Activated CD8-positive, alpha-beta T cell treated with anti-CD3 and anti-CD28 coated beads for 36 hours (primary cell): ENCODE data around the gene EHBP1. TPM values are rescaled to one million over a fixed set of nuclear protein-coding genes. Genes with fewer than 3 reads are reported as not detected.

Experiments
- ATAC-seq: fragments of 200-7000 bp; cut with Tn5 transposase; one replicate; pipeline ENCODE4 v1.10.0; 2021; ENCODE audit warnings: mild to moderate bottlenecking, moderate library complexity
- CTCF ChIA-PET: fragments of 350-600 bp; sonication (Branson Sonifier 250); formaldehyde crosslinking; loops from one replicate; lab custom pipeline; 2021; ENCODE audit warnings: antibody characterized with exemption; lab: Charles Lee
- POLR2A ChIA-PET: fragments of 350-600 bp; sonication (Branson Sonifier 250); formaldehyde crosslinking; loops from one replicate; lab custom pipeline; 2021; ENCODE audit warnings: antibody characterized with exemption; lab: Charles Lee
- DNase-seq: peaks from one replicate; pipeline ENCODE4 v3.0.0-alpha.2; 2020
- H3K27ac Mint-ChIP-seq: one replicate; pipeline ENCODE4 v1.8.0; 2021; ENCODE audit warnings: mild to moderate bottlenecking, mixed read lengths
- H3K27me3 Mint-ChIP-seq: one replicate; pipeline ENCODE4 v1.8.0; 2021; ENCODE audit warnings: mixed read lengths
- H3K36me3 Mint-ChIP-seq: one replicate; pipeline ENCODE4 v1.8.0; 2021; ENCODE audit warnings: low read depth, mixed read lengths
- H3K4me1 Mint-ChIP-seq: one replicate; pipeline ENCODE4 v1.8.0; 2021; ENCODE audit warnings: low read depth, mixed read lengths
- H3K4me3 Mint-ChIP-seq: one replicate; pipeline ENCODE4 v1.8.0; 2021; ENCODE audit warnings: mild to moderate bottlenecking, moderate library complexity, mixed read lengths
- H3K9me3 Mint-ChIP-seq: one replicate; pipeline ENCODE4 v1.8.0; 2021; ENCODE audit warnings: mixed read lengths
- intact Hi-C: fragments of 100-400 bp; cut with micrococcal nuclease; formaldehyde crosslinking; loops from one replicate; pipeline ENCODE4 v1.10.0; 2022
- total RNA-seq, 2 experiments: library from RNA; stranded (reverse); gene quantifications; one replicate each; pipeline ENCODE4 v1.2.3, GENCODE V29; 2021
- TF ChIP-seq, protein P1 (sequence below): fragments of 200-600 bp; IDR thresholded peaks from one replicate; pipeline ENCODE4 v1.8.0; 2022; ENCODE audit warnings: antibody characterized with exemption, mild to moderate bottlenecking

EHBP1 gene
- total RNA-seq, 2 experiments from 2014 or later = 24.1 to 24.3 TPM

GRCh38 chr2:63007813-63008458, 302.4 kb downstream of the EHBP1 start:
- ATAC-seq = no peak
- Mint-ChIP-seq H3K9me3 (no peaks in the 10 kb centered on the region), H3K4me3 (no peak overlapping the region), H3K36me3 (no peaks in the 10 kb centered on the region), H3K27ac (no peak overlapping the region), H3K27me3 (no peaks in the 10 kb centered on the region), H3K4me1 (no peaks in the 10 kb centered on the region)
- DNase-seq = no peak
- intact Hi-C loops = no loop called here
- ChIA-PET POLR2A (no interaction called here), CTCF (no interaction called here)
- TF ChIP-seq, protein P1, sequence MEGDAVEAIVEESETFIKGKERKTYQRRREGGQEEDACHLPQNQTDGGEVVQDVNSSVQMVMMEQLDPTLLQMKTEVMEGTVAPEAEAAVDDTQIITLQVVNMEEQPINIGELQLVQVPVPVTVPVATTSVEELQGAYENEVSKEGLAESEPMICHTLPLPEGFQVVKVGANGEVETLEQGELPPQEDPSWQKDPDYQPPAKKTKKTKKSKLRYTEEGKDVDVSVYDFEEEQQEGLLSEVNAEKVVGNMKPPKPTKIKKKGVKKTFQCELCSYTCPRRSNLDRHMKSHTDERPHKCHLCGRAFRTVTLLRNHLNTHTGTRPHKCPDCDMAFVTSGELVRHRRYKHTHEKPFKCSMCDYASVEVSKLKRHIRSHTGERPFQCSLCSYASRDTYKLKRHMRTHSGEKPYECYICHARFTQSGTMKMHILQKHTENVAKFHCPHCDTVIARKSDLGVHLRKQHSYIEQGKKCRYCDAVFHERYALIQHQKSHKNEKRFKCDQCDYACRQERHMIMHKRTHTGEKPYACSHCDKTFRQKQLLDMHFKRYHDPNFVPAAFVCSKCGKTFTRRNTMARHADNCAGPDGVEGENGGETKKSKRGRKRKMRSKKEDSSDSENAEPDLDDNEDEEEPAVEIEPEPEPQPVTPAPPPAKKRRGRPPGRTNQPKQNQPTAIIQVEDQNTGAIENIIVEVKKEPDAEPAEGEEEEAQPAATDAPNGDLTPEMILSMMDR = no peak

DNA sequence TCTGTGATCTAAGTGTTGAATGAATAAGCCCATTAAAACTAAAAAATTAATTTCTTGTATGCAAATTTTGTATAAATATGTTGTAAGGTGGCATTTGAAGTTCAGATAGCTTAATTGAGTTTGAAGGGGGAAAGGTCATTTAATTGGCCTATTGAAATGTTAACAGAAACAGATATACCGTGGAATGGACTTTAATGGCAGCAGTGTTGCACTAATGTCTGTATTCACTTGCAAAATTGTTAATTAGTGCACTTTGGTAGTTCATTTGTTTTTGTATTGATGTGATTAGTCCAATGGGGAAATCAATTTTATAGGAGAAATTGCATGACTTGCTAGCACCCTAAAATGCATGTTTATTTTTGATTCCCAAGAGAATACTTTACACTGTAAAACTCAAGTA, 303.3 kb downstream of the EHBP1 start:
- TF ChIP-seq, protein P1 = no peak

GRCh38 chr2:63009490-63009889, 304.0 kb downstream of the EHBP1 start:
- CTCF ChIA-PET = interaction anchor here (2.0 kb wide), 1 partner anchor 13 kb away, joined by 4 read pairs; no protein-coding TSS in a partner anchor
- no peaks in the 10 kb centered on the region for H3K9me3 Mint-ChIP-seq
- no peaks in the 10 kb centered on the region for H3K4me1 Mint-ChIP-seq
- DNase-seq (no peak), ATAC-seq (no peak)
- H3K36me3 Mint-ChIP-seq = peaks cover 7% of the 10 kb centered on the region
- POLR2A ChIA-PET = no interaction called here
- no peak overlapping the region for H3K27ac Mint-ChIP-seq
- TF ChIP-seq, protein P1 = no peak
- intact Hi-C loops = no loop called here
- H3K4me3 Mint-ChIP-seq = no peak overlapping the region
- no peaks in the 10 kb centered on the region for H3K27me3 Mint-ChIP-seq

More for the DNA sequence above, 303.3 kb downstream of the EHBP1 start:
- H3K4me3 Mint-ChIP-seq = no peak overlapping the region
- no peaks in the 10 kb centered on the region for H3K4me1 Mint-ChIP-seq
- no peak overlapping the region for H3K27ac Mint-ChIP-seq
- H3K27me3 Mint-ChIP-seq = no peaks in the 10 kb centered on the region
- H3K9me3 Mint-ChIP-seq = no peaks in the 10 kb centered on the region
- CTCF ChIA-PET = no interaction called here
- intact Hi-C loops = no loop called here
- DNase-seq = no peak
- POLR2A ChIA-PET = no interaction called here
- peaks cover 6% of the 10 kb centered on the region for H3K36me3 Mint-ChIP-seq
- ATAC-seq = no peak

DNA sequence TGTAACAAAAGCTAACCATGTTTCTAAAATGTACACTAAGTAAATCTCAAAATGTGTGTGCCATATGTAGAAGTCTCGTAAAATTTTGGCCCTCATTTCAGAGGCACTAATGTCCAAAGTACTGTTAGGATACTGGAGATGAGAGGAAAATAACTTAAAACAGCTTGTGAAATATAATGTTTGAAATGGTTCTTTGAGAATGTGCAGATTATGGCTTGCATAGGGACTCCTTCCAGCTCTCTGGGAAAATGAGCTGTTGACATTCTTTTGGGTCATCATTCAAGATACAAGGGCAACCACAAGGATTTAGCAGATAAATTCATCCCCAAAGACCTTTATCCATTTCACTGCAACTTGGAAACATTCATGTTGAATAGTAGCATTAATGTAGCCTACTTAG, 307.0 kb downstream of the EHBP1 start:
- no peak for ATAC-seq
- Mint-ChIP-seq H3K4me1 (no peaks in the 10 kb centered on the region), H3K4me3 (no peak overlapping the region), H3K36me3 (peaks cover 7% of the 10 kb centered on the region), H3K27me3 (no peaks in the 10 kb centered on the region), H3K9me3 (no peaks in the 10 kb centered on the region), H3K27ac (no peak overlapping the region)
- ChIA-PET POLR2A (no interaction called here), CTCF (no interaction called here)
- TF ChIP-seq, protein P1 = no peak
- intact Hi-C loops = no loop called here
- DNase-seq = no peak

DNA sequence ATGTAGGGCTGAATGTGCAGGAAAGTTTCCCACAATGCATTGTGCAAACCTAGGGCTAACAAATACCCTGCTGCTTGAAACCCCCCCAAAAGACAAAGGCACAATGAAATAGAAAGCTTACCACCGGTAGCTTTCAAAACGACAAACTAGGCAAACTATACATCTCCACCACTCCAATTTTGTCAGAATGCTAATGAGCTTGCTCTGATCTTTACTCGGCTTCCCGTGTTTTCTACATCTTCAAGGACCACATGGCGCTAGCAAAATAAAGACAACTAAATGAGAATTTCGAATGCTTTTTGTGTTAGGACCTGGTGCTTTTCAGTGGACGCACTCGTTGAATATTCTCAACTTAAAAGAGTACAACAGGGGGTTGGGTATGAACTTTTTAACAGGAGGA, 307.9 kb downstream of the EHBP1 start:
- peaks cover 7% of the 10 kb centered on the region for H3K36me3 Mint-ChIP-seq
- ChIA-PET CTCF (interaction anchor here (1.1 kb wide), 1 partner anchor 11 kb away, joined by 3 read pairs; no protein-coding TSS in a partner anchor), POLR2A (no interaction called here)
- TF ChIP-seq, protein P1 = no peak
- intact Hi-C loops = no loop called here
- no peak for DNase-seq
- H3K27me3 Mint-ChIP-seq = no peaks in the 10 kb centered on the region
- no peak overlapping the region for H3K4me3 Mint-ChIP-seq
- H3K27ac Mint-ChIP-seq = no peak overlapping the region
- no peaks in the 10 kb centered on the region for H3K9me3 Mint-ChIP-seq
- no peak for ATAC-seq
- no peaks in the 10 kb centered on the region for H3K4me1 Mint-ChIP-seq
